Measurements from ENCODE around the gene PERCC1. TPM values are rescaled to one million over a fixed set of nuclear protein-coding genes. Genes with fewer than 3 reads are reported as not detected.

The PERCC1 gene
- total RNA-seq, 1 experiment from 2014 or later: not detected

DNA sequence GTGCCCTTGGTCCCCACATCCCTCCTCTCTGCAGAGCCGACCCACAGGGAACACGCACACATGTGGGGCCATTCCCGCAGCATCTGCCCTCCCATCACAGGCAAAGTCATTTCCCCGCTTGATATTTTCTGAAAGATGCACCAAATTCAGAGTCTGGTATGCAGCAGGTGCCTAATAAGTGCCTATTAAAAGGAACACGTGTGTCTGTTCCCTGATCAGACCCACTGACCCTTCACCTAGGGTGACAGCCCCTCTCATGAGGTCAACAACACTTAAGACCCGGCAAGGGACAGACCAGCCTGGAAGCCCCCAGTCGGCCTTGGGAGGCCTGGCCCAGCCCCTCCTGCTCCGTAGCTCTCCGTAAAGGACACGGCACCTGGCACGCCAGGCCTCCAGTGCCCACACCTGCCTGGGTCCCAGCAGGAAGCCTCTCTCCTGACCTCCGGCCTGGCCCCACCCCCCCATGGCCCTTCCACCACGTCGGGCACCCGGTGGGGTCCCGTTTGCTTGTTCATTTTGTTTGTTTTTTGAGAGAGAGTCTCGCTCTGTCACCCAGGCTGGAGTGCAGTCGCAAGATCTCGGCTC, 36.4 kb upstream of the PERCC1 start:
- Histone ChIP-seq H3K4me3 (ENCODE audit: low read depth, low read length, poor library complexity, severe bottlenecking) (no peak overlapping the region), H3K27me3 (replicated peaks; ENCODE audit: insufficient read depth, low read depth, low read length, poor library complexity) (no peaks in the 10 kb centered on the region), H3K36me3 (ENCODE audit: insufficient read depth, low read length, poor library complexity, severe bottlenecking) (no peaks in the 10 kb centered on the region), H3K9me3 (ENCODE audit: low read depth, low read length, poor library complexity, severe bottlenecking) (no peaks in the 10 kb centered on the region), H3K27ac (ENCODE audit: low read depth, low read length, poor library complexity, severe bottlenecking) (no peak overlapping the region), H3K4me1 (ENCODE audit: insufficient read depth, low read length, poor library complexity, severe bottlenecking) (no peaks in the 10 kb centered on the region)
- intact Hi-C loops (cut with micrococcal nuclease; ENCODE audit: unreplicated experiment): no loop called here
- BruUV-seq (replicated peaks): no TSS peak
- DNase-seq (ENCODE audit: low spot score): no peak
- TF ChIP-seq, protein P1, sequence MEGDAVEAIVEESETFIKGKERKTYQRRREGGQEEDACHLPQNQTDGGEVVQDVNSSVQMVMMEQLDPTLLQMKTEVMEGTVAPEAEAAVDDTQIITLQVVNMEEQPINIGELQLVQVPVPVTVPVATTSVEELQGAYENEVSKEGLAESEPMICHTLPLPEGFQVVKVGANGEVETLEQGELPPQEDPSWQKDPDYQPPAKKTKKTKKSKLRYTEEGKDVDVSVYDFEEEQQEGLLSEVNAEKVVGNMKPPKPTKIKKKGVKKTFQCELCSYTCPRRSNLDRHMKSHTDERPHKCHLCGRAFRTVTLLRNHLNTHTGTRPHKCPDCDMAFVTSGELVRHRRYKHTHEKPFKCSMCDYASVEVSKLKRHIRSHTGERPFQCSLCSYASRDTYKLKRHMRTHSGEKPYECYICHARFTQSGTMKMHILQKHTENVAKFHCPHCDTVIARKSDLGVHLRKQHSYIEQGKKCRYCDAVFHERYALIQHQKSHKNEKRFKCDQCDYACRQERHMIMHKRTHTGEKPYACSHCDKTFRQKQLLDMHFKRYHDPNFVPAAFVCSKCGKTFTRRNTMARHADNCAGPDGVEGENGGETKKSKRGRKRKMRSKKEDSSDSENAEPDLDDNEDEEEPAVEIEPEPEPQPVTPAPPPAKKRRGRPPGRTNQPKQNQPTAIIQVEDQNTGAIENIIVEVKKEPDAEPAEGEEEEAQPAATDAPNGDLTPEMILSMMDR (conservative IDR thresholded peaks at IDR 0.05; ENCODE audit: low read depth, low read length): no peak
- no peak for TF ChIP-seq EZH2 (IDR thresholded peaks at IDR 0.05; ENCODE audit: borderline replicate concordance, low read depth, low read length, poor library complexity, severe bottlenecking)
- POLR2A ChIA-PET (ENCODE audit: low non-redundant PET): no interaction called here
- CTCF ChIA-PET: interaction anchor here (0.6 kb wide), 1 partner anchor 15 kb away, joined by 6 read pairs; no protein-coding TSS in a partner anchor

DNA sequence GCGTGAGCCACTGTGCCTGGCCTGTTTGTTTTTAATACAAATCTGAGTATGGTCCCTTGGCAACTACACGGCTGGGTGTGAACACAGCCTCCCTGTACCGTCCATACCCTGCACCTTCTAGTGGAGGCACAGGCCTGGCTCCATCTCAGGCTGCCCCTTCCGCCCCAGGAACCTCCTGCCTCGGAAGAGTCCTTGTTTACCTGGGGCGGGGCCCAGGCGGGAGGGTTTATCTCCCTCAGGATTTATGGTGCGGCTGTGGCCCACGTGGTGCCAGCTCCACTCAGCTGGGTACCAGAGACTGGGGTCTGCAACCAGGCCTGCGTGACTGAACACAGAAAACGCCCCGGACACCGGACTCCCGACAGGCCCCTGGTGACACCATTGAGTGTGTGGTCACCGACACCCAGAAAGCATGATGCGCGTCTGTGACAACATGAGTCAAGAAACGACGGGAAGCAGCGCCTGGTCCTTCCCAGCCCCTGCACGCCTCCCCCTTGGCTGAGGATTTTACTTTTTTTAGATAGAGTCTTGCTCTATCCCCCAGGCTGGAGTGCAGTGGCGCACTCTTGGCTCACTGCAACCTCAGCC, 35.3 kb upstream of the PERCC1 start:
- no peak for DNase-seq (ENCODE audit: low spot score)
- Histone ChIP-seq H3K4me3 (ENCODE audit: low read depth, low read length, poor library complexity, severe bottlenecking) (no peak overlapping the region), H3K27me3 (replicated peaks; ENCODE audit: insufficient read depth, low read depth, low read length, poor library complexity) (no peaks in the 10 kb centered on the region), H3K27ac (ENCODE audit: low read depth, low read length, poor library complexity, severe bottlenecking) (no peak overlapping the region), H3K4me1 (ENCODE audit: insufficient read depth, low read length, poor library complexity, severe bottlenecking) (no peaks in the 10 kb centered on the region), H3K36me3 (ENCODE audit: insufficient read depth, low read length, poor library complexity, severe bottlenecking) (no peaks in the 10 kb centered on the region), H3K9me3 (ENCODE audit: low read depth, low read length, poor library complexity, severe bottlenecking) (no peaks in the 10 kb centered on the region)
- TF ChIP-seq, protein P1 (conservative IDR thresholded peaks at IDR 0.05; ENCODE audit: low read depth, low read length): no peak
- no peak for TF ChIP-seq EZH2 (IDR thresholded peaks at IDR 0.05; ENCODE audit: borderline replicate concordance, low read depth, low read length, poor library complexity, severe bottlenecking)
- ChIA-PET POLR2A (ENCODE audit: low non-redundant PET) (no interaction called here), CTCF (interaction anchor here (0.6 kb wide), 1 partner anchor 32 kb away, joined by 3 read pairs; no protein-coding TSS in a partner anchor)
- no TSS peak for BruUV-seq (replicated peaks)
- intact Hi-C loops (cut with micrococcal nuclease; ENCODE audit: unreplicated experiment): no loop called here

DNA sequence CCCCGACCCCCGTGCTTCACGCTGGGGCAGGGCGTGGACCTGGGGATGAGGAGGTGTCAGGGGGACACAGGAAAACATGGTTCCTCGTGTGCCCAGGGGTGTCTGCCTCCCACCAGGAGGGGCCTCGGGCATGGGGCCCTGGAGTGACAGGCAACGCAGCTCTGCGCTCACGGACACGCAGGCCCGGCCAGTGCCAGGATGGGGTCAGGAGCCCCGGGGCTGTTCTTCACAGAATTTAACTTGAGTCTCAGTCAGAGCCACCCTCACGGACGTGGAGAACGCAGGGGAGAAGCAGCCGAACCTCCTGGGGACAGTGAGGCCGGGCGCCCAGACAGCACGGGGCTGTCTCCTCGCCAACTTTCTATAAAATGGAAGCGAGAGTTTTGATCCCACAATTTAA, 33.1 kb upstream of the PERCC1 start:
- Histone ChIP-seq H3K27me3 (replicated peaks; ENCODE audit: insufficient read depth, low read depth, low read length, poor library complexity) (no peaks in the 10 kb centered on the region), H3K9me3 (ENCODE audit: low read depth, low read length, poor library complexity, severe bottlenecking) (no peaks in the 10 kb centered on the region), H3K4me3 (ENCODE audit: low read depth, low read length, poor library complexity, severe bottlenecking) (no peak overlapping the region), H3K4me1 (ENCODE audit: insufficient read depth, low read length, poor library complexity, severe bottlenecking) (no peaks in the 10 kb centered on the region), H3K36me3 (ENCODE audit: insufficient read depth, low read length, poor library complexity, severe bottlenecking) (no peaks in the 10 kb centered on the region), H3K27ac (ENCODE audit: low read depth, low read length, poor library complexity, severe bottlenecking) (no peak overlapping the region)
- DNase-seq (ENCODE audit: low spot score): no peak
- BruUV-seq (replicated peaks): no TSS peak
- TF ChIP-seq EZH2 (IDR thresholded peaks at IDR 0.05; ENCODE audit: borderline replicate concordance, low read depth, low read length, poor library complexity, severe bottlenecking): no peak
- TF ChIP-seq, protein P1 (conservative IDR thresholded peaks at IDR 0.05; ENCODE audit: low read depth, low read length): no peak
- POLR2A ChIA-PET (ENCODE audit: low non-redundant PET): no interaction called here
- CTCF ChIA-PET: no interaction called here
- intact Hi-C loops (cut with micrococcal nuclease; ENCODE audit: unreplicated experiment): no loop called here

Data from A673 (cell line).